Upper lobe of right lung (tissue), 1 donor: Measurements from ENCODE around the gene SLC1A2. TPM values are rescaled to one million over a fixed set of nuclear protein-coding genes. Genes with fewer than 3 reads are reported as not detected.
"Not testable (repeated sequence)": the region's sequence is repeated elsewhere in the genome, so short reads cannot be mapped to it uniquely, and the experiment has no call there.

Experiments
- ATAC-seq: fragments of 200-7000 bp; cut with Tn5 transposase; one replicate; pipeline ENCODE4 v1.9.1; 2020; ENCODE audit warnings: mild to moderate bottlenecking, moderate library complexity
- DNase-seq: peaks from one replicate; pipeline ENCODE4 v3.0.0-alpha.2; 2020
- H3K27ac ChIP-seq: fragments of 200-600 bp; one replicate; pipeline ENCODE4 v1.8.0; 2022
- H3K27me3 ChIP-seq: fragments of 200-600 bp; one replicate; pipeline ENCODE4 v1.8.0; 2022; ENCODE audit warnings: mild to moderate bottlenecking
- H3K36me3 ChIP-seq: fragments of 200-600 bp; one replicate; pipeline ENCODE4 v1.8.0; 2022
- H3K4me1 ChIP-seq: fragments of 200-600 bp; one replicate; pipeline ENCODE4 v1.8.0; 2022
- H3K4me3 ChIP-seq: fragments of 200-600 bp; one replicate; pipeline ENCODE4 v1.8.0; 2022; ENCODE audit warnings: mild to moderate bottlenecking
- H3K9me3 ChIP-seq: fragments of 200-600 bp; one replicate; pipeline ENCODE4 v1.8.0; 2022
- CTCF ChIP-seq: fragments of 200-600 bp; IDR thresholded peaks from one replicate; pipeline ENCODE4 v1.8.0; 2022; ENCODE audit warnings: antibody characterized with exemption
- intact Hi-C: fragments of 100-400 bp; cut with DNase I; formaldehyde crosslinking; loops from one replicate; pipeline ENCODE4 v1.11.0; 2022
- total RNA-seq: library from RNA; stranded (reverse); fragmentation: NEBNext Ultra II Directional; extraction: Animal tissue kit (Norgen Biotek cat#: 25700); gene quantifications from one replicate; pipeline ENCODE4 v1.2.1, GENCODE V29; 2021
- donor health status: DM: no; HTN: yes; CAD: no; lungs with severe emphysema.

Gene SLC1A2
- total RNA-seq, 1 donor from 2014 or later = 2.5 TPM

GRCh38 chr11:35230388-35230787, 189.0 kb downstream of the SLC1A2 start:
- Histone ChIP-seq H3K9me3 (no peaks in the 10 kb centered on the region), H3K4me1 (no peaks in the 10 kb centered on the region), H3K27me3 (no peaks in the 10 kb centered on the region), H3K27ac (no peak overlapping the region), H3K4me3 (no peak overlapping the region), H3K36me3 (peaks cover 32% of the 10 kb centered on the region)
- DNase-seq (no peak), ATAC-seq (no peak)
- intact Hi-C loops = no loop called here
- no peak for TF ChIP-seq CTCF

GRCh38 chr11:35228328-35228725, 191.0 kb downstream of the SLC1A2 start:
- Histone ChIP-seq H3K27ac (peak overlapping the region; percentile 39), H3K36me3 (peaks cover 46% of the 10 kb centered on the region), H3K4me1 (no peaks in the 10 kb centered on the region), H3K27me3 (no peaks in the 10 kb centered on the region), H3K9me3 (no peaks in the 10 kb centered on the region), H3K4me3 (no peak overlapping the region)
- intact Hi-C loops = no loop called here
- no peak for TF ChIP-seq CTCF
- DNase-seq = no peak
- no peak for ATAC-seq

GRCh38 chr11:35227576-35228327, 191.6 kb downstream of the SLC1A2 start:
- no peak for TF ChIP-seq CTCF
- DNase-seq = no peak
- Histone ChIP-seq H3K27me3 (no peaks in the 10 kb centered on the region), H3K4me1 (no peaks in the 10 kb centered on the region), H3K36me3 (peaks cover 52% of the 10 kb centered on the region), H3K4me3 (no peak overlapping the region), H3K9me3 (no peaks in the 10 kb centered on the region), H3K27ac (peak overlapping the region; percentile 60)
- peak; percentile 88 for ATAC-seq
- intact Hi-C loops = no loop called here

GRCh38 chr11:35226756-35227155, 192.6 kb downstream of the SLC1A2 start:
- H3K27me3 ChIP-seq, H3K4me1 ChIP-seq, H3K9me3 ChIP-seq, H3K4me3 ChIP-seq, intact Hi-C loops, ATAC-seq, DNase-seq: not testable (repeated sequence)
- Histone ChIP-seq H3K36me3 (peaks cover 60% of the 10 kb centered on the region), H3K27ac (peak overlapping the region; percentile 60)

GRCh38 chr11:35225946-35226520, 193.3 kb downstream of the SLC1A2 start:
- H3K36me3 ChIP-seq = peaks cover 67% of the 10 kb centered on the region
- no peak for ATAC-seq
- H3K27me3 ChIP-seq = no peaks in the 10 kb centered on the region

More at GRCh38 chr11:35225946-35226520, 193.3 kb downstream of the SLC1A2 start:
- Histone ChIP-seq H3K27ac (no peak overlapping the region), H3K4me3 (no peak overlapping the region), H3K4me1 (no peaks in the 10 kb centered on the region), H3K9me3 (no peaks in the 10 kb centered on the region)
- intact Hi-C loops = no loop called here
- no peak for DNase-seq
- no peak for TF ChIP-seq CTCF
